ENCODE measurements around the gene SERPIND1. TPM values are rescaled to one million over a fixed set of nuclear protein-coding genes. Genes with fewer than 3 reads are reported as not detected.

The SERPIND1 gene
- total and polyA plus RNA-seq, 9 donors = 0.22 to 5.0 (median 1.1) TPM

GRCh38 chr22:20777420-20778177, 3.7 kb downstream of the SERPIND1 start:
- intact Hi-C loops (cut with DNase I) = no loop called here
- 81 to 88% (median 81%) methylated on average over 10 of the region's 10 CpGs for WGBS, 3 donors
- peaks cover 3% of the 10 kb centered on the region for H3K4me1 ChIP-seq (ENCODE audit: insufficient read depth)
- H3K4me3 ChIP-seq = no peak overlapping the region
- H3K27me3 ChIP-seq = no peaks in the 10 kb centered on the region
- no peak overlapping the region for H3K27ac ChIP-seq
- no peaks in the 10 kb centered on the region for H3K9me3 ChIP-seq
- TF ChIP-seq EP300 (IDR thresholded peaks at IDR 0.05) (no peak), CTCF (IDR thresholded peaks at IDR 0.05) (no peak), POLR2A (IDR thresholded peaks at IDR 0.05) (no peak)
- no peaks in the 10 kb centered on the region for H3K36me3 ChIP-seq
- peak in 2 of 5 donors; percentile 22 to 40 for DNase-seq

- Histone ChIP-seq H3K36me3 (no peaks in the 10 kb centered on the region), H3K9me3 (no peaks in the 10 kb centered on the region), H3K4me1 (ENCODE audit: insufficient read depth) (no peaks in the 10 kb centered on the region), H3K4me3 (no peak overlapping the region), H3K27ac (no peak overlapping the region), H3K27me3 (no peaks in the 10 kb centered on the region)
- TF ChIP-seq EP300 (IDR thresholded peaks at IDR 0.05) (no peak), CTCF (IDR thresholded peaks at IDR 0.05) (no peak), POLR2A (IDR thresholded peaks at IDR 0.05) (no peak)
- intact Hi-C loops (cut with DNase I) = no loop called here
- DNase-seq = no peak
- 84 to 87% (median 85%) methylated on average over 25 of the region's 25 CpGs for WGBS, 3 donors
Measured at GRCh38 chr22:20779014-20779817, 5.3 kb downstream of the SERPIND1 start.

GRCh38 chr22:20779818-20780158, 5.9 kb downstream of the SERPIND1 start:
- WGBS, 3 donors = 78 to 87% (median 78%) methylated on average over 5 of the region's 5 CpGs
- no peak for DNase-seq
- H3K4me1 ChIP-seq (ENCODE audit: insufficient read depth) = no peaks in the 10 kb centered on the region
- no peaks in the 10 kb centered on the region for H3K27me3 ChIP-seq
- intact Hi-C loops (cut with DNase I) = no loop called here
- no peak overlapping the region for H3K27ac ChIP-seq
- no peak overlapping the region for H3K4me3 ChIP-seq
- H3K36me3 ChIP-seq = no peaks in the 10 kb centered on the region
- H3K9me3 ChIP-seq = no peaks in the 10 kb centered on the region
- no peak for TF ChIP-seq EP300 (IDR thresholded peaks at IDR 0.05)
- TF ChIP-seq CTCF (IDR thresholded peaks at IDR 0.05) = no peak
- TF ChIP-seq POLR2A (IDR thresholded peaks at IDR 0.05) = no peak

- Histone ChIP-seq H3K4me1 (ENCODE audit: insufficient read depth) (no peaks in the 10 kb centered on the region), H3K36me3 (no peaks in the 10 kb centered on the region), H3K27ac (no peak overlapping the region), H3K9me3 (no peaks in the 10 kb centered on the region), H3K27me3 (no peaks in the 10 kb centered on the region), H3K4me3 (no peak overlapping the region)
- 88 to 95% (median 89%) methylated on average over 11 of the region's 11 CpGs for WGBS, 3 donors
- no peak for DNase-seq
- no peak for TF ChIP-seq EP300 (IDR thresholded peaks at IDR 0.05)
- no peak for TF ChIP-seq CTCF (IDR thresholded peaks at IDR 0.05)
- TF ChIP-seq POLR2A (IDR thresholded peaks at IDR 0.05) = no peak
- intact Hi-C loops (cut with DNase I) = no loop called here
Measured at GRCh38 chr22:20781272-20781990, 7.5 kb downstream of the SERPIND1 start.
